H9 (cell line): ENCODE data around the gene LRRC34. TPM values are rescaled to one million over a fixed set of nuclear protein-coding genes. Genes with fewer than 3 reads are reported as not detected.

Experiments used
- DNase-seq: peaks from one replicate; pipeline ENCODE4 v3.0.0-alpha.2; 2017
- H2AFZ ChIP-seq: one replicate; pipeline ENCODE4 v1.6.1; 2013; ENCODE audit warnings: mild to moderate bottlenecking, low read length, control low read depth, moderate library complexity
- H2AK5ac ChIP-seq: 2 replicates; pipeline ENCODE4 v1.6.1; 2013; ENCODE audit warnings: low read length, control low read depth, mixed read lengths; ENCODE audit not compliant: insufficient read length
- H2BK120ac ChIP-seq: one replicate; pipeline ENCODE4 v1.6.1; 2013; ENCODE audit warnings: low read depth, mild to moderate bottlenecking, low read length, control low read depth, inconsistent platforms; ENCODE audit not compliant: poor library complexity, severe bottlenecking
- H2BK12ac ChIP-seq: 2 replicates; pipeline ENCODE4 v1.6.1; 2013; ENCODE audit warnings: low read length, control low read depth, mixed read lengths, low read depth; ENCODE audit not compliant: insufficient read length
- H2BK15ac ChIP-seq: 2 replicates; pipeline ENCODE4 v1.6.1; 2013; ENCODE audit warnings: low read depth, low read length, control low read depth
- H2BK20ac ChIP-seq: one replicate; pipeline ENCODE4 v1.6.1; 2013; ENCODE audit warnings: low read depth, mild to moderate bottlenecking, low read length, control low read depth, inconsistent platforms; ENCODE audit not compliant: poor library complexity, severe bottlenecking
- H2BK5ac ChIP-seq: 2 replicates; pipeline ENCODE4 v1.6.1; 2013; ENCODE audit warnings: low read length, control low read depth, mixed read lengths; ENCODE audit not compliant: insufficient read length
- H3K14ac ChIP-seq: 2 replicates; pipeline ENCODE4 v1.6.1; 2013; ENCODE audit warnings: low read length, control low read depth; ENCODE audit not compliant: insufficient read depth
- H3K18ac ChIP-seq: 2 replicates; pipeline ENCODE4 v1.6.1; 2013; ENCODE audit warnings: low read depth, mild to moderate bottlenecking, mixed read lengths, low read length, control low read depth; ENCODE audit not compliant: insufficient read length
- H3K23ac ChIP-seq: 2 replicates; pipeline ENCODE4 v1.6.1; 2013; ENCODE audit warnings: low read length, control low read depth, mixed read lengths, low read depth; ENCODE audit not compliant: insufficient read length
- H3K23me2 ChIP-seq: 2 replicates; pipeline ENCODE4 v1.6.1; 2013; ENCODE audit warnings: low read depth, mild to moderate bottlenecking, mixed read lengths, low read length, control low read depth; ENCODE audit not compliant: insufficient read length, poor library complexity, severe bottlenecking
- H3K27ac ChIP-seq: 2 replicates; pipeline ENCODE4 v1.5.1; 2013; ENCODE audit warnings: low read length, control low read depth, mixed read lengths, low read depth; ENCODE audit not compliant: insufficient read length
- H3K27me3 ChIP-seq: 2 replicates; pipeline ENCODE4 v1.6.1; 2013; ENCODE audit warnings: low read length, control low read depth, inconsistent platforms; ENCODE audit not compliant: insufficient read depth
- H3K4ac ChIP-seq: 2 replicates; pipeline ENCODE4 v1.6.1; 2013; ENCODE audit warnings: low read depth, mild to moderate bottlenecking, control low read depth, inconsistent platforms, low read length, moderate library complexity
- H3K4me1 ChIP-seq: 2 replicates; pipeline ENCODE4 v1.6.1; 2013; ENCODE audit warnings: low read length, control low read depth, inconsistent platforms; ENCODE audit not compliant: insufficient read depth
- H3K4me2 ChIP-seq: 2 replicates; pipeline ENCODE4 v1.6.1; 2013; ENCODE audit warnings: low read length, control low read depth, mixed read lengths; ENCODE audit not compliant: insufficient read length, insufficient read depth
- H3K56ac ChIP-seq: 2 replicates; pipeline ENCODE4 v1.6.1; 2013; ENCODE audit warnings: low read depth, mild to moderate bottlenecking, mixed read lengths, low read length, control low read depth; ENCODE audit not compliant: insufficient read length
- H3K79me1 ChIP-seq: 2 replicates; pipeline ENCODE4 v1.6.1; 2013; ENCODE audit warnings: low read depth, mild to moderate bottlenecking, moderate library complexity, low read length, control low read depth, inconsistent platforms; ENCODE audit not compliant: insufficient read depth, poor library complexity, severe bottlenecking
- H3K79me2 ChIP-seq: 2 replicates; pipeline ENCODE4 v1.6.1; 2013; ENCODE audit warnings: low read length, control low read depth, inconsistent platforms; ENCODE audit not compliant: insufficient read depth
- H3K9ac ChIP-seq: 2 replicates; pipeline ENCODE4 v1.6.1; 2013; ENCODE audit warnings: low read length, control low read depth, mixed read lengths; ENCODE audit not compliant: insufficient read length; ENCODE audit errors: extremely low read depth
- H3K9me3 ChIP-seq: one replicate; pipeline ENCODE4 v1.6.1; 2013; ENCODE audit warnings: low read depth, low read length, inconsistent platforms; ENCODE audit not compliant: control insufficient read depth
- H3T11ph ChIP-seq: one replicate; pipeline ENCODE4 v1.6.1; 2013; ENCODE audit warnings: mild to moderate bottlenecking, low read length, control low read depth, inconsistent platforms
- H4K20me1 ChIP-seq: one replicate; pipeline ENCODE4 v1.6.1; 2013; ENCODE audit not compliant: control insufficient read depth, insufficient read length, insufficient read depth
- H4K5ac ChIP-seq: 2 replicates; pipeline ENCODE4 v1.6.1; 2013; ENCODE audit warnings: low read depth, mild to moderate bottlenecking, mixed read lengths, low read length, control low read depth; ENCODE audit not compliant: insufficient read length
- H4K8ac ChIP-seq: replicated peaks from 2 replicates; pipeline ENCODE4 v1.6.1; 2013; ENCODE audit warnings: low read length, control low read depth, mixed read lengths, low read depth; ENCODE audit not compliant: insufficient read length
- H4K91ac ChIP-seq: 2 replicates; pipeline ENCODE4 v1.6.1; 2013; ENCODE audit warnings: low read depth, mild to moderate bottlenecking, moderate library complexity, mixed read lengths, low read length, control low read depth; ENCODE audit not compliant: insufficient read length
- H3K27ac Mint-ChIP-seq, 3 experiments: 2 replicates in 2 of 3; 3 replicates in 1 of 3; pipeline ENCODE4 v1.8.0; 2020 to 2021; ENCODE audit warnings: mixed read lengths in 3 of 3, mild to moderate bottlenecking in 1 of 3, moderate library complexity in 1 of 3
- H3K27me3 Mint-ChIP-seq: 2 replicates; pipeline ENCODE4 v1.8.0; 2021; ENCODE audit warnings: low read depth, mild to moderate bottlenecking, moderate library complexity, mixed read lengths
- H3K36me3 Mint-ChIP-seq, 3 experiments: 2 replicates in 2 of 3; 3 replicates in 1 of 3; pipeline ENCODE4 v1.8.0; 2020 to 2021; ENCODE audit warnings: low read depth in 3 of 3, mixed read lengths in 3 of 3; ENCODE audit not compliant: insufficient read depth in 1 of 3
- H3K4me1 Mint-ChIP-seq, 2 experiments: 2 replicates each; pipeline ENCODE4 v1.8.0; 2020; ENCODE audit warnings: mixed read lengths in 2 of 2
- H3K4me3 Mint-ChIP-seq, 2 experiments: 2 replicates in 1 of 2; 3 replicates in 1 of 2; pipeline ENCODE4 v1.8.0; 2020 to 2021; ENCODE audit warnings: mild to moderate bottlenecking in 2 of 2, mixed read lengths in 2 of 2, moderate library complexity in 1 of 2
- H3K9me3 Mint-ChIP-seq, 2 experiments: 2 replicates in 1 of 2; 3 replicates in 1 of 2; pipeline ENCODE4 v1.8.0; 2020; ENCODE audit warnings: mild to moderate bottlenecking in 2 of 2, mixed read lengths in 2 of 2, moderate library complexity in 1 of 2
- CTCF ChIP-seq: fragments of 200-600 bp; sonication (generic); conservative IDR thresholded peaks from 3 replicates; pipeline ENCODE4 v1.8.0; 2021; ENCODE audit warnings: antibody characterized with exemption, mild to moderate bottlenecking
- WGBS: extraction: QIAGEN DNeasy Blood & Tissue Kit; methylation state at CpG from one replicate; pipeline ENCODE4 v1.1.7; 2013; ENCODE audit warnings: missing lambda C conversion rate, low lambda C conversion rate, mixed read lengths; ENCODE audit not compliant: insufficient read length; ENCODE audit errors: extremely low coverage; 5-methylcytosine and 5-hydroxymethylcytosine counted together
- total RNA-seq: library from RNA; stranded (reverse); gene quantifications from 2 replicates; pipeline ENCODE4 v1.2.1, GENCODE V29; 2021

Gene LRRC34
- total RNA-seq, 1 experiment from 2014 or later, result 4.6 TPM

- no peak for TF ChIP-seq CTCF
- H2AK5ac ChIP-seq, result no peak overlapping the region
- H3K14ac ChIP-seq, result no peak overlapping the region
- H3K79me1 ChIP-seq, result no peaks in the 10 kb centered on the region
- no peak overlapping the region for H2BK5ac ChIP-seq
- H2BK120ac ChIP-seq, result no peak overlapping the region
- no peak overlapping the region for H2BK15ac ChIP-seq
- no peak overlapping the region for H2BK20ac ChIP-seq
- DNase-seq, result no peak
- no peak overlapping the region for H3K56ac ChIP-seq
- no peaks in the 10 kb centered on the region for H3K23me2 ChIP-seq
- no peak overlapping the region for H3K9ac ChIP-seq
- no peak overlapping the region for H4K91ac ChIP-seq
- no peaks in the 10 kb centered on the region for H3K4me1 ChIP-seq
- H3K9me3 ChIP-seq, result no peaks in the 10 kb centered on the region
- no peak overlapping the region for H4K8ac ChIP-seq
- Mint-ChIP-seq H3K9me3 (peaks cover 10 to 16% of the 10 kb centered on the region in 2 experiments), H3K4me3 (no peak overlapping the region), H3K4me1 (peaks cover 8 to 10% of the 10 kb centered on the region in 2 experiments), H3K27me3 (peaks cover 18% of the 10 kb centered on the region), H3K27ac (no peak overlapping the region), H3K36me3 (peaks cover 2 to 14% (median 6%) of the 10 kb centered on the region in 3 experiments; a peak in 5 of 7 replicates)
- no peak overlapping the region for H3K18ac ChIP-seq
- H2AFZ ChIP-seq, result peak overlapping the region; percentile 68
- H3K23ac ChIP-seq, result no peak overlapping the region
- H3T11ph ChIP-seq, result no peak overlapping the region
- no peak overlapping the region for H3K4me2 ChIP-seq
- H3K79me2 ChIP-seq, result no peaks in the 10 kb centered on the region
- H3K27ac ChIP-seq, result no peak overlapping the region
- WGBS, result no CpG with 5 or more reads among the region's 2 CpGs
- H3K4ac ChIP-seq, result no peak overlapping the region
- H4K20me1 ChIP-seq, result no peaks in the 10 kb centered on the region
- H2BK12ac ChIP-seq, result no peak overlapping the region
- no peaks in the 10 kb centered on the region for H3K27me3 ChIP-seq
- no peak overlapping the region for H4K5ac ChIP-seq
Observed at GRCh38 chr3:169818316-169818715, 5.6 kb upstream of the LRRC34 start.
